ENCODE data around the gene NHEJ1.

DNA sequence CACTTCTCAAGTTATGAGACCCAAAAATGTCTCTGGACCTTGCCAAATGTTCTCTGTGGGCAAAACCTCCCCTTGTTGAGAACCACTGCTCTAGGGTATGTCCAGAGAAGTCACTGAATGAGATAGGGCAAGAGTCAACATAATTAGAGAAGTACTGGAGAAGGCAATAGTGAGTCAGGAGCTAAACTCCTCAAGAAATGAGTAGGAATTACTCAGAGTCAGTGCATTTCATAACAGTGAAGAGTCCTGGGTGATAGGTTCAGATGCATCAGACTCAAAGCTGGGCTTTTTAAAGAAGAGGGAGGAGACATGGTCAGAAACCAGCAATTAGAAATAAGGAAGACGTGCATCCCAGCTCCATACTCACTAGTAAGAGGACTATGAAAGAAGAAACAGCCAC is 61.3 kb downstream of the NHEJ1 start:
- no peak for TF ChIP-seq EZH2 (IDR thresholded peaks at IDR 0.05; ENCODE audit: low read length, missing control alignments)
- TF ChIP-seq, protein P1, sequence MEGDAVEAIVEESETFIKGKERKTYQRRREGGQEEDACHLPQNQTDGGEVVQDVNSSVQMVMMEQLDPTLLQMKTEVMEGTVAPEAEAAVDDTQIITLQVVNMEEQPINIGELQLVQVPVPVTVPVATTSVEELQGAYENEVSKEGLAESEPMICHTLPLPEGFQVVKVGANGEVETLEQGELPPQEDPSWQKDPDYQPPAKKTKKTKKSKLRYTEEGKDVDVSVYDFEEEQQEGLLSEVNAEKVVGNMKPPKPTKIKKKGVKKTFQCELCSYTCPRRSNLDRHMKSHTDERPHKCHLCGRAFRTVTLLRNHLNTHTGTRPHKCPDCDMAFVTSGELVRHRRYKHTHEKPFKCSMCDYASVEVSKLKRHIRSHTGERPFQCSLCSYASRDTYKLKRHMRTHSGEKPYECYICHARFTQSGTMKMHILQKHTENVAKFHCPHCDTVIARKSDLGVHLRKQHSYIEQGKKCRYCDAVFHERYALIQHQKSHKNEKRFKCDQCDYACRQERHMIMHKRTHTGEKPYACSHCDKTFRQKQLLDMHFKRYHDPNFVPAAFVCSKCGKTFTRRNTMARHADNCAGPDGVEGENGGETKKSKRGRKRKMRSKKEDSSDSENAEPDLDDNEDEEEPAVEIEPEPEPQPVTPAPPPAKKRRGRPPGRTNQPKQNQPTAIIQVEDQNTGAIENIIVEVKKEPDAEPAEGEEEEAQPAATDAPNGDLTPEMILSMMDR (conservative IDR thresholded peaks at IDR 0.05 in 1 of 2, IDR thresholded peaks at IDR 0.05 in 1 of 2; ENCODE audit: low read depth in 1 of 2, low read length in 2 of 2), result no peak

Measured in fibroblast of lung (primary cell).